Uterine smooth muscle cell (primary cell): Measurements from ENCODE around the gene LCE3E. TPM values are rescaled to one million over a fixed set of nuclear protein-coding genes. Genes with fewer than 3 reads are reported as not detected.

Source experiments
- total RNA-seq: library from RNA; depleted of rRNA; stranded (reverse); fragments of >200 nt; gene quantifications from 2 replicates; pipeline ENCODE4 v1.2.3, GENCODE V29; 2014

Gene LCE3E
- total RNA-seq, result not detected in 2 replicates

GRCh38 chr1:152566681-152567080 is at the start of gene LCE3E:
Gene LCE3E, minus strand, starts transcription at chr1:152566780. Its CDS starts 572 bp downstream, at chr1:152566208.

GRCh38 chr1:152613511-152613910 is 46.9 kb upstream of the LCE3E start, which contains the start of gene LCE3B:
Gene LCE3B, plus strand, starts transcription at chr1:152613811. Its CDS starts 0 bp downstream, at chr1:152613811.

GRCh38 chr1:152599934-152600333 is 33.4 kb upstream of the LCE3E start, which contains the start of gene LCE3C:
Gene LCE3C, plus strand, starts transcription at chr1:152600234. Its CDS starts 498 bp downstream, at chr1:152600732.

GRCh38 chr1:152580433-152580832 is 13.9 kb upstream of the LCE3E start, which contains the start of gene LCE3D:
Gene LCE3D, minus strand, starts transcription at chr1:152580516. Its CDS starts 580 bp downstream, at chr1:152579936.

Other genes with a start within 250 kb of the LCE3E start
- gene FLG, start 241.5 kb downstream of the LCE3E start, total RNA-seq, result under 0.01 TPM in 1 of 2 replicates, not detected in the other
- under 0.01 TPM in 1 of 2 replicates, not detected in the other for gene FLG2, start 206.8 kb downstream of the LCE3E start, total RNA-seq
- gene CRNN, start 152.5 kb downstream of the LCE3E start, total RNA-seq, result not detected in 2 replicates
- gene LCE5A, start 56.0 kb downstream of the LCE3E start, total RNA-seq, result not detected in 2 replicates
- gene CRCT1, start 52.3 kb downstream of the LCE3E start, total RNA-seq, result not detected in 2 replicates
- not detected in 2 replicates for gene LCE3D, start 13.7 kb upstream of the LCE3E start, total RNA-seq
- not detected in 2 replicates for gene LCE3C, start 33.5 kb upstream of the LCE3E start, total RNA-seq
- not detected in 2 replicates for gene LCE3B, start 47.0 kb upstream of the LCE3E start, total RNA-seq
- gene LCE3A, start 56.3 kb upstream of the LCE3E start, total RNA-seq, result not detected in 2 replicates
- gene LCE2D, start 96.6 kb upstream of the LCE3E start, total RNA-seq, result not detected in 2 replicates
- not detected in 2 replicates for gene LCE2C, start 108.5 kb upstream of the LCE3E start, total RNA-seq
- gene LCE2B, start 119.3 kb upstream of the LCE3E start, total RNA-seq, result not detected in 2 replicates
- gene LCE2A, start 131.6 kb upstream of the LCE3E start, total RNA-seq, result 0.25 and 2.2 TPM in 2 replicates
- not detected in 2 replicates for gene LCE4A, start 141.4 kb upstream of the LCE3E start, total RNA-seq
- not detected in 2 replicates for gene KPRP, start 191.2 kb upstream of the LCE3E start, total RNA-seq
- gene LCE1F, start 208.4 kb upstream of the LCE3E start, total RNA-seq, result 0.62 TPM in 1 of 2 replicates, not detected in the other
- not detected in 2 replicates for gene LCE1E, start 219.5 kb upstream of the LCE3E start, total RNA-seq
- gene LCE1D, start 229.9 kb upstream of the LCE3E start, total RNA-seq, result not detected in 2 replicates
- not detected in 2 replicates for gene LCE1C, start 239.9 kb upstream of the LCE3E start, total RNA-seq
- gene LCE1B, start 245.2 kb upstream of the LCE3E start, total RNA-seq, result not detected in 2 replicates